ENCODE results near the gene ADD1.
"Not testable (repeated sequence)": the region's sequence is repeated elsewhere in the genome, so short reads cannot be mapped to it uniquely, and the experiment has no call there.

Gene ADD1

DNA sequence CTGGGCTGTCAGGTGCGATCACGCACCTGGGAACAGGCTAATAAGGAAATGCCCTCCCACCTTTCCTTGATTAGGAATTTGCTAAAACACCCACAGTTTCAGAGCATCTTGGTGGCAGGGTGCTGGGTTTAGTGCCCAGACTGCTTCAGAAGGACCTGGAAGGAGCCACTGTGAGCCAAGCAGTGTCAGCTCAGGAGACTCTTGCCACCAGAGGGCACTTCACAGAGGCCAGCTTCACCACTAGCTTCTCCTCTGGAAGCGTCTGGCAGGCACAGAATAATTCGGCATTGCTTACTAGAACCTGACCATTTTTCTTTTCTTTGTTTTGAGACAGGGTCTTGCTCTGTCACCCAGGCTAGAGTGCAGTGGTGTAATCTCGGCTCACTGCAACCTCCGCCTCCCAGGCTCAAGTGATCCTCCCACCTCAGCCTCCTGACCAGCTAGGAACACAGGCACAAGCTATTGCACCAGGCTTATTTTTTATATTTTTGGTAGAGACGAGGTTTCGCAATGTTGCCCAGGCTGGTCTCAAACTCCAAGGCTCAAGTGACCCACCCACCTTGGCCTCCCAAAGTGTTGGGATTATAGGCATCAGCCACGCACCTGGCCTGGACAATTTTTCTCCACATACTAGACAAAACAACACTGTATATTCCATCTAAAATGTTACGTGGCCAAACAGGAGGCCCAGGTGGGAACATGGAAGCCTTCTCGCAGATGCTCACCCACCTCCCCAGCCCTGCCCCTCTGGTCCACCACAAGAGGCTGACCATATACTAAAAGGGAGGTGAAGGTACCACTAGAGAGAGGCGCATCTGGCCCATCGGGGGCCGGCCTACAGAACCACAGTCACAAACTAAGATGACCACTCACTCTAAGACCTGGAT is 105.5 kb downstream of the ADD1 start:
- no peak overlapping the region for H3K4me3 ChIP-seq (ENCODE audit: low read depth, low read length)
- DNase-seq (ENCODE audit: low read depth): no peak
- TF ChIP-seq, protein P1, sequence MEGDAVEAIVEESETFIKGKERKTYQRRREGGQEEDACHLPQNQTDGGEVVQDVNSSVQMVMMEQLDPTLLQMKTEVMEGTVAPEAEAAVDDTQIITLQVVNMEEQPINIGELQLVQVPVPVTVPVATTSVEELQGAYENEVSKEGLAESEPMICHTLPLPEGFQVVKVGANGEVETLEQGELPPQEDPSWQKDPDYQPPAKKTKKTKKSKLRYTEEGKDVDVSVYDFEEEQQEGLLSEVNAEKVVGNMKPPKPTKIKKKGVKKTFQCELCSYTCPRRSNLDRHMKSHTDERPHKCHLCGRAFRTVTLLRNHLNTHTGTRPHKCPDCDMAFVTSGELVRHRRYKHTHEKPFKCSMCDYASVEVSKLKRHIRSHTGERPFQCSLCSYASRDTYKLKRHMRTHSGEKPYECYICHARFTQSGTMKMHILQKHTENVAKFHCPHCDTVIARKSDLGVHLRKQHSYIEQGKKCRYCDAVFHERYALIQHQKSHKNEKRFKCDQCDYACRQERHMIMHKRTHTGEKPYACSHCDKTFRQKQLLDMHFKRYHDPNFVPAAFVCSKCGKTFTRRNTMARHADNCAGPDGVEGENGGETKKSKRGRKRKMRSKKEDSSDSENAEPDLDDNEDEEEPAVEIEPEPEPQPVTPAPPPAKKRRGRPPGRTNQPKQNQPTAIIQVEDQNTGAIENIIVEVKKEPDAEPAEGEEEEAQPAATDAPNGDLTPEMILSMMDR (IDR thresholded peaks at IDR 0.05; ENCODE audit: low read depth, low read length, missing control alignments): peak; percentile 64

DNA sequence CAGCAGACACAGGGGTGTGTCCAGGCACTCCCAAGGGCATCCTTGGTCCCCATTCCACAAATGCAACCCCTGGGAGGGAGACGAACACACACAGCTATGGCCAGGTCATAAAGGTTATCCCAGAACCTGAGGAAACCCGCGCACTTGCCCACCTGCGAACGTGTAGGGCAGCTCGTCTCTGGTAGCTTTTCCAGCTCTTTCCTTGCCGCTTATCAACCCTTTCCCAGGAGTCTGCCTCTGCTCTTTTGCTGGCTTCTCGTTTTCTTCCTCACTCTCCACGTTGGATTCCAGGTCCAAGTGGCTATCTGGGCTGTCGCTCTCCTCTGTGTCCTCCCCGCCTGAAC is 106.1 kb downstream of the ADD1 start:
- TF ChIP-seq, protein P1 (IDR thresholded peaks at IDR 0.05; ENCODE audit: low read depth, low read length, missing control alignments): no peak

DNA sequence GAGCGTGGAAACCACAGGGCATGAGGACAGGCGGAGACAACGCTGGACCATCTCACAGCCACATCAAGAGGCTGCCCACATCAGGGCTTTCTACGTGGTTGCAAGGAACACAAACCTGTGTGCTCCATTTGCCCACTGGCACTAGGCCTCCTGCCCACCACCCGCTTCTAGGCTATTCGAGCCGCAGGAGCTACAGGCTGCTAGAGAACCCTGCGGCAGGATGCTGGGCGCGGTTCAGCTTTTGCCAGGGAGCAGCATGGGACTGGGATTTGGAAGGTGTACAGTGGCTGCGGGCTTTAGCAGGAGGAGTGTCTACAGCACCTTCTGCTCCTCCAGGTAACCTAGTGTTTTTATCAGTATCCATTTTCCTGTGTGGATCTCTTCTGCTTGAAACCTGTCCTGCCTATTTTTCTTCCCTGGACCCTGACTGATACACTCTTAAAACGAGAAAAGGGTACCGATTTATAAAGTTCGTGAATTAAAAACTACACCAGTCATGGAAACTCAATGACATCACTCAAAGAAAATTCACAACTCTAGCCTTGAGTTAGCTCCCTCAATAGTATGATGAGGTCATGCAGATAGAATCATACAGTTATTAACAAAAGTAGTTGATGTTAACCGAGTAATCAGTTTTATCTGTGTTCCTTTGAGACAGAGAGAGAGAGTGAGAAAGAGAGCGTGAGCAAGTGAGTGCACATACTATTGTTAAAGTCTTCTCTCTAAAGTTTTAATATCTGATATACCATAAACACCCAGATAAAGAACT is 106.8 kb downstream of the ADD1 start:
- H3K4me3 ChIP-seq (ENCODE audit: low read depth, low read length): no peak overlapping the region
- TF ChIP-seq, protein P1 (IDR thresholded peaks at IDR 0.05; ENCODE audit: low read depth, low read length, missing control alignments): no peak

More for the DNA sequence above, 106.1 kb downstream of the ADD1 start:
- H3K4me3 ChIP-seq (ENCODE audit: low read depth, low read length): no peak overlapping the region
- DNase-seq (ENCODE audit: low read depth): no peak

DNA sequence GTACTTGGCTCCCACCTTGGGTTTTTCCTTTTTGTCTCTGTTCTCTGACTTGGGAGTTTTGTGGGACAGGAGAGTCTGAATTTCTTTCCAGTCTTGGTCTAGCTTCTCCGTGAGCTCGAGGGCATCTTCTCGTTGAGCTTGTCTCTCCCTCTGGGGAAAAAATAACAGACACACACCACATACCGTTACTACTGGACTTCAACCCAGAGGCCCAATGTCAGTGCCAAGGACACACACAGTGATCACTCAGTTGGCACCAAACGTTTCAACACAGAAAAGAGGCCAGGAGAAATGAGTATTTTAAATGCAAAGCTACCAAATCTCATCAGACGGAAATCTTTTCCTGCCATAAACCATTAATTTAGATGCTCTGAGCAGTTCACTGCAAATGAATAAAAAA is 109.9 kb downstream of the ADD1 start:
- TF ChIP-seq, protein P1 (IDR thresholded peaks at IDR 0.05; ENCODE audit: low read depth, low read length, missing control alignments): no peak
- H3K4me3 ChIP-seq (ENCODE audit: low read depth, low read length): no peak overlapping the region
- no peak for DNase-seq (ENCODE audit: low read depth)

More for the DNA sequence above, 106.8 kb downstream of the ADD1 start:
- DNase-seq (ENCODE audit: low read depth): no peak

DNA sequence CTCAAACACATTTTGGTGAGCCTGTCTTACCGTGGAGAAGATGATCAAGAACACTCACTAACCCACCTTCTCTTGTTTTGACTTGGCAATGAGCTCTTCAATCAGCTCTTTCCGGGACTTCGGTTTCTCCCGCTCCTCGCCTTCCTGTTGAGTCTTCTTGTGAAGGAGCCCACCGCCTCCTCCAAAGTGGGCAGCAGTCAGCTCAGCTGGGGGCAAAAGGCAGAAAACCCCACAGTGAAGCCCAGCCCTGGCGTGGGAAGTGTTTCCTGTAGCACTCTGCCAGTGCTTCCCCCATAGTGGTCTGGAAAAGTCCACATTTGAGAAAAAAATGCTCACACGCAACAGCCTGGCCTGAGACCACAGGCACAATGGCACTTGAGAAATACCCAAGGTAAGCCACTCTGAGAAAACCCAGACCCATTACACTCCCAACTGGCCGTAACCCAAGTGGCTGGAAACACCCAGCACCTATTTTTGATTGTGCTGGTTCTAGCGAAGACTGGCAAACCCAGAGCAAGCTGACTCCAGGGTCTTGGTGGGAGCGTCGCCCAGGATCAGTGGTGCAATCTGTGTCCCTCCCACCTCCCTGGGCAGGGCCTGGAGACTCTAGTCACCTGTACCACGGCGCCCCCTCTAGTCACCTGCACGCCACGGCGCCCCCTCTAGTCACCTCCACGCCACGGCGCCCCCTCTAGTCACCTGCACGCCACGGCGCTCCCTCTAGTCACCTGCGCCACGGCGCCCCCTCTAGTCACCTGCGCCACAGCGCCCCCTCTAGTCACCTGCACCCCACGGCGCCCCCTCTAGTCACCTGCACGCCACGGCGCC is 110.9 kb downstream of the ADD1 start:
- DNase-seq (ENCODE audit: low read depth): peak; percentile 66
- TF ChIP-seq, protein P1 (IDR thresholded peaks at IDR 0.05; ENCODE audit: low read depth, low read length, missing control alignments): peak; percentile 2
- no peak overlapping the region for H3K4me3 ChIP-seq (ENCODE audit: low read depth, low read length)

DNA sequence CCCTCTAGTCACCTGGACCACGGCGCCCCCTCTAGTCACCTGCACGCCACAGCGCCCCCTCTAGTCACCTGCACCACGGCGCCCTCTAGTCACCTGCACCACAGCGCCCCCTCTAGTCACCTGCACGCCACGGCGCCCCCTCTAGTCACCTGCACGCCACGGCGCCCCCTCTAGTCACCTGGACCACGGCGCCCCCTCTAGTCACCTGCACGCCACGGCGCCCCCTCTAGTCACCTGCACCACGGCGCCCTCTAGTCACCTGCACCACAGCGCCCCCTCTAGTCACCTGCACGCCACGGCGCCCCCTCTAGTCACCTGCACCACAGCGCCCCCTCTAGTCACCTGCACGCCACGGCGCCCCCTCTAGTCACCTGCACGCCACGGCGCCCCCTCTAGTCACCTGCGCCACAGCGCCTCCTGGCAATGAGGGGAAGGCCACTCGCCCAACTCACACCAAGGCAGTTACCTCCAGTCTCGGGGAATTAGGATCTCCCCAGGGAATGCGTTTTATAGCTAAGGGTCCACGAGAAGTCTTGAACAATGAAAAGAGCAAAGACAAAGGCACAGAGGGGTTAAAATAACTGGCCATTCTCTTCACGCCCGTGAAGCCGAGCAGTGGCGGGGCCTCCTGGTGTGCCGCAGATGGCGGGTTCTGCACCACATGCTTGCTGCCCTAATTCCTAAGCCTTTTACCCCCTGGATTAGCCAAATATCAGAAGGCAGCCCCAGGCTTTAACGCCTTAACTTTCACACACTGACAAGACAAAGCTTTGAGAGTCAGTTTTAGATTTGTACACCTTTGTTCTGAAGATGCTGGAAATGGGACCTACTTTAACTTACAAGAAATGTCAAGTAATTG is 111.8 kb downstream of the ADD1 start:
- not testable (repeated sequence) for H3K4me3 ChIP-seq (ENCODE audit: low read depth, low read length); DNase-seq (ENCODE audit: low read depth)
- TF ChIP-seq, protein P1 (IDR thresholded peaks at IDR 0.05; ENCODE audit: low read depth, low read length, missing control alignments): peak; percentile 31

Measured in GM12864 (cell line).